ENCODE measurements around the gene DCDC1.

Gene DCDC1

GRCh38 chr11:30919389-30920152 lies 450.0 kb downstream of the DCDC1 start:
- FAIRE-seq (no peak), DNase-seq (ENCODE audit: low spot score) (no peak)

- DNase-seq (ENCODE audit: low spot score) (peak; percentile 33), FAIRE-seq (no peak)
These were observed 451.6 kb downstream of the DCDC1 start for GRCh38 chr11:30917859-30918478.

GRCh38 chr11:30917266-30917665 lies 452.3 kb downstream of the DCDC1 start:
- no peak for DNase-seq (ENCODE audit: low spot score)
- FAIRE-seq, result no peak

GRCh38 chr11:30916764-30917163 lies 452.8 kb downstream of the DCDC1 start:
- FAIRE-seq, result no peak
- no peak for DNase-seq (ENCODE audit: low spot score)

GRCh38 chr11:30914143-30914762 lies 455.3 kb downstream of the DCDC1 start:
- FAIRE-seq (no peak), DNase-seq (ENCODE audit: low spot score) (peak; percentile 69)

GRCh38 chr11:30911247-30911646 lies 458.3 kb downstream of the DCDC1 start:
- FAIRE-seq, result no peak
- no peak for DNase-seq (ENCODE audit: low spot score)

- FAIRE-seq (no peak), DNase-seq (ENCODE audit: low spot score) (no peak)
These were observed 460.7 kb downstream of the DCDC1 start for GRCh38 chr11:30908857-30909256.

- FAIRE-seq (no peak), DNase-seq (ENCODE audit: low spot score) (no peak)
These were observed 461.3 kb downstream of the DCDC1 start for GRCh38 chr11:30908272-30908671.

GRCh38 chr11:30902929-30903328 lies 466.6 kb downstream of the DCDC1 start:
- FAIRE-seq (no peak), DNase-seq (ENCODE audit: low spot score) (no peak)

GRCh38 chr11:30895046-30895445 lies 474.5 kb downstream of the DCDC1 start:
- no peak for DNase-seq (ENCODE audit: low spot score)
- FAIRE-seq, result no peak

GRCh38 chr11:30893318-30893717 lies 476.2 kb downstream of the DCDC1 start:
- DNase-seq (ENCODE audit: low spot score) (no peak), FAIRE-seq (no peak)

GRCh38 chr11:30889143-30889794 lies 480.3 kb downstream of the DCDC1 start:
- FAIRE-seq, result no peak
- peak; percentile 52 for DNase-seq (ENCODE audit: low spot score)

- DNase-seq (ENCODE audit: low spot score), result no peak
- no peak for FAIRE-seq
These were observed 490.1 kb downstream of the DCDC1 start for GRCh38 chr11:30879322-30880005.

GRCh38 chr11:30878400-30878799 lies 491.1 kb downstream of the DCDC1 start:
- no peak for DNase-seq (ENCODE audit: low spot score)
- FAIRE-seq, result no peak

GRCh38 chr11:30876663-30877396 lies 492.7 kb downstream of the DCDC1 start:
- DNase-seq (ENCODE audit: low spot score) (no peak), FAIRE-seq (no peak)

- no peak for FAIRE-seq
- no peak for DNase-seq (ENCODE audit: low spot score)
These were observed 493.3 kb downstream of the DCDC1 start for GRCh38 chr11:30876228-30876627.

- no peak for DNase-seq (ENCODE audit: low spot score)
- FAIRE-seq, result no peak
These were observed 493.7 kb downstream of the DCDC1 start for GRCh38 chr11:30875806-30876205.

- DNase-seq (ENCODE audit: low spot score) (no peak), FAIRE-seq (no peak)
These were observed 495.5 kb downstream of the DCDC1 start for GRCh38 chr11:30873924-30874610.

- no peak for FAIRE-seq
- no peak for DNase-seq (ENCODE audit: low spot score)
These were observed 500.9 kb downstream of the DCDC1 start for GRCh38 chr11:30868626-30869081.

GRCh38 chr11:30863209-30863608 lies 506.3 kb downstream of the DCDC1 start:
- DNase-seq (ENCODE audit: low spot score) (no peak), FAIRE-seq (no peak)
